WTC11 (cell line): ENCODE results near the gene TMEM100.

ENCODE experiments used
- CBFB ChIP-seq: sonication (generic); formaldehyde crosslinking; IDR thresholded peaks from 2 replicates; pipeline ENCODE4 v1.8.1; 2022; ENCODE audit warnings: mild to moderate bottlenecking, low read depth, missing genetic modification reagents
- CTCF ChIP-seq: fragments of 200-600 bp; IDR thresholded peaks from 2 replicates; pipeline ENCODE4 v1.8.0; 2022; ENCODE audit warnings: antibody characterized with exemption
- ETV6 ChIP-seq: sonication (generic); formaldehyde crosslinking; IDR thresholded peaks from 2 replicates; pipeline ENCODE4 v1.8.1; 2022; ENCODE audit warnings: mild to moderate bottlenecking, missing genetic modification reagents
- JUN ChIP-seq: sonication (generic); formaldehyde crosslinking; IDR thresholded peaks from 2 replicates; pipeline ENCODE4 v1.8.0; 2023; ENCODE audit warnings: mild to moderate bottlenecking, missing genetic modification reagents
- KAT7 ChIP-seq: sonication (generic); formaldehyde crosslinking; IDR thresholded peaks from 2 replicates; pipeline ENCODE4 v1.8.1; 2023; ENCODE audit warnings: missing genetic modification reagents, mild to moderate bottlenecking, borderline replicate concordance
- SP1 ChIP-seq: sonication (generic); formaldehyde crosslinking; conservative IDR thresholded peaks from 2 replicates; pipeline ENCODE4 v1.8.1; 2022; ENCODE audit warnings: missing genetic modification reagents
- TCF7 ChIP-seq: sonication (generic); formaldehyde crosslinking; IDR thresholded peaks from 2 replicates; pipeline ENCODE4 v1.8.0; 2022; ENCODE audit warnings: mild to moderate bottlenecking, low read depth, missing genetic modification reagents, moderate library complexity

GRCh38 chr17:55765472-55765871 is 42.8 kb upstream of the TMEM100 start:
- TF ChIP-seq CTCF: no peak
- no peak for TF ChIP-seq CBFB
- no peak for TF ChIP-seq SP1
- TF ChIP-seq ETV6 (CRISPR knock-in tag): no peak
- no peak for TF ChIP-seq KAT7 (CRISPR knock-in tag)
- no peak for TF ChIP-seq JUN
- no peak for TF ChIP-seq TCF7
